Measurements from ENCODE around the gene GRB14. TPM values are rescaled to one million over a fixed set of nuclear protein-coding genes. Genes with fewer than 3 reads are reported as not detected.

The GRB14 gene
- total and polyA plus RNA-seq, 2 of the 13 experiments (the other 11 are each of a cell fraction or from before 2014, with no cell fraction given), result 4.6 to 5.8 TPM

GRCh38 chr2:164567335-164567989 lies 53.8 kb downstream of the GRB14 start (continued):
- TF ChIP-seq, protein P1, sequence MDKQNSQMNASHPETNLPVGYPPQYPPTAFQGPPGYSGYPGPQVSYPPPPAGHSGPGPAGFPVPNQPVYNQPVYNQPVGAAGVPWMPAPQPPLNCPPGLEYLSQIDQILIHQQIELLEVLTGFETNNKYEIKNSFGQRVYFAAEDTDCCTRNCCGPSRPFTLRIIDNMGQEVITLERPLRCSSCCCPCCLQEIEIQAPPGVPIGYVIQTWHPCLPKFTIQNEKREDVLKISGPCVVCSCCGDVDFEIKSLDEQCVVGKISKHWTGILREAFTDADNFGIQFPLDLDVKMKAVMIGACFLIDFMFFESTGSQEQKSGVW (CRISPR knock-in tag; IDR thresholded peaks at IDR 0.05; ENCODE audit: borderline replicate concordance), result no peak
- TF ChIP-seq HNF1A (IDR thresholded peaks at IDR 0.05; ENCODE audit: low read depth) (peak; percentile 78), HNF1A (CRISPR knock-in tag; IDR thresholded peaks at IDR 0.05; ENCODE audit: borderline replicate concordance) (peak; percentile 59; the same call in 1 of the 2 replicates), ZNF7 (CRISPR knock-in tag; IDR thresholded peaks at IDR 0.05) (peak; percentile 54; the same call in 1 of the 2 replicates), GATAD2A (CRISPR knock-in tag; IDR thresholded peaks at IDR 0.05) (peak; percentile 44; the same call in 1 of the 2 replicates), NFIC (IDR thresholded peaks at IDR 0.05; ENCODE audit: low read length) (peak; percentile 62; the same call in 1 of the 2 replicates), RELA (CRISPR knock-in tag; IDR thresholded peaks at IDR 0.05) (no peak), MTF2 (CRISPR knock-in tag; IDR thresholded peaks at IDR 0.05; ENCODE audit: borderline replicate concordance) (no peak), ZNF383 (CRISPR knock-in tag; IDR thresholded peaks at IDR 0.05; ENCODE audit: borderline replicate concordance) (no peak), RFXANK (CRISPR knock-in tag; IDR thresholded peaks at IDR 0.05) (no peak), NCOR1 (IDR thresholded peaks at IDR 0.05; ENCODE audit: borderline replicate concordance, low read length) (peak; percentile 58; the same call in 1 of the 2 replicates), HMGXB3 (CRISPR knock-in tag; IDR thresholded peaks at IDR 0.05; ENCODE audit: borderline replicate concordance) (no peak), MIER2 (CRISPR knock-in tag; IDR thresholded peaks at IDR 0.05) (no peak)
- TF ChIP-seq, protein P2, sequence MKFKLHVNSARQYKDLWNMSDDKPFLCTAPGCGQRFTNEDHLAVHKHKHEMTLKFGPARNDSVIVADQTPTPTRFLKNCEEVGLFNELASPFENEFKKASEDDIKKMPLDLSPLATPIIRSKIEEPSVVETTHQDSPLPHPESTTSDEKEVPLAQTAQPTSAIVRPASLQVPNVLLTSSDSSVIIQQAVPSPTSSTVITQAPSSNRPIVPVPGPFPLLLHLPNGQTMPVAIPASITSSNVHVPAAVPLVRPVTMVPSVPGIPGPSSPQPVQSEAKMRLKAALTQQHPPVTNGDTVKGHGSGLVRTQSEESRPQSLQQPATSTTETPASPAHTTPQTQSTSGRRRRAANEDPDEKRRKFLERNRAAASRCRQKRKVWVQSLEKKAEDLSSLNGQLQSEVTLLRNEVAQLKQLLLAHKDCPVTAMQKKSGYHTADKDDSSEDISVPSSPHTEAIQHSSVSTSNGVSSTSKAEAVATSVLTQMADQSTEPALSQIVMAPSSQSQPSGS (CRISPR knock-in tag; IDR thresholded peaks at IDR 0.05), result no peak
- TF ChIP-seq, protein P3, sequence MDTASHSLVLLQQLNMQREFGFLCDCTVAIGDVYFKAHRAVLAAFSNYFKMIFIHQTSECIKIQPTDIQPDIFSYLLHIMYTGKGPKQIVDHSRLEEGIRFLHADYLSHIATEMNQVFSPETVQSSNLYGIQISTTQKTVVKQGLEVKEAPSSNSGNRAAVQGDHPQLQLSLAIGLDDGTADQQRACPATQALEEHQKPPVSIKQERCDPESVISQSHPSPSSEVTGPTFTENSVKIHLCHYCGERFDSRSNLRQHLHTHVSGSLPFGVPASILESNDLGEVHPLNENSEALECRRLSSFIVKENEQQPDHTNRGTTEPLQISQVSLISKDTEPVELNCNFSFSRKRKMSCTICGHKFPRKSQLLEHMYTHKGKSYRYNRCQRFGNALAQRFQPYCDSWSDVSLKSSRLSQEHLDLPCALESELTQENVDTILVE (CRISPR knock-in tag; IDR thresholded peaks at IDR 0.05), result no peak
- TF ChIP-seq, protein P4, sequence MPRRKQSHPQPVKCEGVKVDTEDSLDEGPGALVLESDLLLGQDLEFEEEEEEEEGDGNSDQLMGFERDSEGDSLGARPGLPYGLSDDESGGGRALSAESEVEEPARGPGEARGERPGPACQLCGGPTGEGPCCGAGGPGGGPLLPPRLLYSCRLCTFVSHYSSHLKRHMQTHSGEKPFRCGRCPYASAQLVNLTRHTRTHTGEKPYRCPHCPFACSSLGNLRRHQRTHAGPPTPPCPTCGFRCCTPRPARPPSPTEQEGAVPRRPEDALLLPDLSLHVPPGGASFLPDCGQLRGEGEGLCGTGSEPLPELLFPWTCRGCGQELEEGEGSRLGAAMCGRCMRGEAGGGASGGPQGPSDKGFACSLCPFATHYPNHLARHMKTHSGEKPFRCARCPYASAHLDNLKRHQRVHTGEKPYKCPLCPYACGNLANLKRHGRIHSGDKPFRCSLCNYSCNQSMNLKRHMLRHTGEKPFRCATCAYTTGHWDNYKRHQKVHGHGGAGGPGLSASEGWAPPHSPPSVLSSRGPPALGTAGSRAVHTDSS (CRISPR knock-in tag; conservative IDR thresholded peaks at IDR 0.05), result no peak
